Neuron (in vitro differentiated cells): Measurements from ENCODE around the gene TNC.

Source experiments
- H2AFZ ChIP-seq: one replicate; pipeline ENCODE4 v1.6.1; 2013; ENCODE audit warnings: low read depth, mild to moderate bottlenecking, inconsistent platforms, low read length, moderate library complexity
- H3K27me3 ChIP-seq: one replicate; pipeline ENCODE4 v1.6.1; 2013; ENCODE audit warnings: low read length; ENCODE audit not compliant: insufficient read depth
- H3K36me3 ChIP-seq: one replicate; pipeline ENCODE4 v1.6.1; 2013; ENCODE audit warnings: low read length; ENCODE audit not compliant: insufficient read depth
- H3K4me1 ChIP-seq: one replicate; pipeline ENCODE4 v1.6.1; 2013; ENCODE audit warnings: low read length; ENCODE audit not compliant: insufficient read depth
- H3K4me3 ChIP-seq: 2 replicates; pipeline ENCODE4 v1.5.1; 2013; ENCODE audit warnings: mild to moderate bottlenecking, low read length, moderate library complexity
- H3K9me3 ChIP-seq: one replicate; pipeline ENCODE4 v1.6.1; 2013; ENCODE audit warnings: low read length

Gene TNC

GRCh38 chr9:115046824-115047223 is 71.1 kb downstream of the TNC start:
- Histone ChIP-seq H3K4me1 (no peaks in the 10 kb centered on the region), H3K4me3 (no peak overlapping the region), H3K9me3 (no peaks in the 10 kb centered on the region), H3K36me3 (no peaks in the 10 kb centered on the region), H2AFZ (no peak overlapping the region), H3K27me3 (no peaks in the 10 kb centered on the region)

DNA sequence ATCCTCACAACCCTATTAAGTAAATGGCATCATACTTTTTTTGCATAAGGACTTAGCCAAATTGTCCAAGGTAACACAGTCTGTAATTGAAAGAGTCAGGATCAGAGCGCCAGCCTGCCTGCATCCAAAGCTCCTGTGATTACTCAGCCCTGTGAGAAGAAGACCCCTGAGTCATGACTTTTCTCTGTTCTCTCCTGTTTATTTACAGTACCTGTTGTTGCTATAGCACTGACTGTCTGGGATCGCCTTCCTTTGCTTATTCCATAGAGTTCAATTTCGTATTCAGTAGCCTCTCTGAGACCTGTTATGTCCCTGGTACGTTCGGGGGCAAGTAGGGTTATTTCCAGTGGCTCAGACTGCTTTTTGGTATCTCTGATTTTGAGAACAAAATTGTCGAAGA is 71.8 kb downstream of the TNC start:
- Histone ChIP-seq H3K4me1 (no peaks in the 10 kb centered on the region), H2AFZ (no peak overlapping the region), H3K9me3 (no peaks in the 10 kb centered on the region), H3K4me3 (no peak overlapping the region), H3K27me3 (no peaks in the 10 kb centered on the region), H3K36me3 (no peaks in the 10 kb centered on the region)

GRCh38 chr9:115043632-115044031 is 74.3 kb downstream of the TNC start:
- Histone ChIP-seq H2AFZ (no peak overlapping the region), H3K36me3 (no peaks in the 10 kb centered on the region), H3K4me3 (no peak overlapping the region), H3K27me3 (no peaks in the 10 kb centered on the region), H3K4me1 (no peaks in the 10 kb centered on the region), H3K9me3 (no peaks in the 10 kb centered on the region)

- Histone ChIP-seq H3K36me3 (no peaks in the 10 kb centered on the region), H3K27me3 (no peaks in the 10 kb centered on the region), H2AFZ (no peak overlapping the region), H3K4me3 (no peak overlapping the region), H3K4me1 (no peaks in the 10 kb centered on the region), H3K9me3 (no peaks in the 10 kb centered on the region)
Observed at GRCh38 chr9:115042781-115043509, 75.0 kb downstream of the TNC start.

DNA sequence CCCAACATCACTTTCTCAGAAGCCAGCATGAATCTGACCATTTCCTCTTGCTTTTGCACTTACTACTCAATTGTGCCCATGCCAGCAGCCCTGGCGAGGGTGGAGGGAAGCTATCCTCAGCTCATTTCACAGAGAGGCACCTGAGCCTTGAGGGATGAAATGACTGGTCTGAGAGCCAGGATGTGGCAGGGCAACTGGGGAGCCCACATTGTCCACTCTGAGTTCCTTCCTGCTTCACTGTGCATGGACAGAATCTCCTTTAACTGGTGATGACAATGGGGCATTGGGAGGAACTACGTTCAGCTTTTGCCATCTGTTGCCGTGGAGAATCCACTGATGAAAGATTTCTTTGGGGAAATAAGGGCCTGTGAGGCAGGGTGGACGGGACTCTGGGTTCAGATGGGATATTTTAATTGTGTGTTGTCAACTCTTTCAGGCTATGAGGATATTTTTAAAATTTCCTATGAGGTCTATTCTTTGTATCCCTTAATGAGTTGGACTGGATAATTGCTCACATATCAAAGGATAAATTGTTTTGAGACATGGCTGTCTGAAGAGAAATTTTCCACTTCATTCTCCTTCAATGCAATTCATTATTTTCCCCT is 78.3 kb downstream of the TNC start:
- H3K27me3 ChIP-seq, result no peaks in the 10 kb centered on the region
- H3K36me3 ChIP-seq, result no peaks in the 10 kb centered on the region
- no peaks in the 10 kb centered on the region for H3K4me1 ChIP-seq
- no peaks in the 10 kb centered on the region for H3K9me3 ChIP-seq
- no peak overlapping the region for H3K4me3 ChIP-seq
- H2AFZ ChIP-seq, result no peak overlapping the region

DNA sequence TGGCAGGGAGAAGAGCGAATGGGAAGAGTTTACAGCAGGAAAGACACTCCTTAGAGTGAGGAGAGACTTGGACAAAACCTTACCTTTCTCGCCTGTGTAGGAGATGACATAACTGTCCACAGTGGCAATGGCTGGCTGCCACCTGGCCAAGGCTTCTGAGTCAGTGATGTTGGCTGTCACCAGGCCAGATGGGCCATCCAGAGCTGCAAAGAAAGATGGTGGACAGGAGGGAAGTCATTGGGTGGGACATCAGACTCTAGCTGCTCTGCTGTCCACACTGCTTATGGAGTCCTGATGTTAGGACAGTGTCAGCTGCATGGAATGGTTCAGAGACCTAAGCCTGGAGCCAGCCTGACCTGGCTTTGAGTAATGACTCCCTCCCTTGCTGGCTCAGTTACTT is 79.8 kb downstream of the TNC start:
- no peaks in the 10 kb centered on the region for H3K27me3 ChIP-seq

DNA sequence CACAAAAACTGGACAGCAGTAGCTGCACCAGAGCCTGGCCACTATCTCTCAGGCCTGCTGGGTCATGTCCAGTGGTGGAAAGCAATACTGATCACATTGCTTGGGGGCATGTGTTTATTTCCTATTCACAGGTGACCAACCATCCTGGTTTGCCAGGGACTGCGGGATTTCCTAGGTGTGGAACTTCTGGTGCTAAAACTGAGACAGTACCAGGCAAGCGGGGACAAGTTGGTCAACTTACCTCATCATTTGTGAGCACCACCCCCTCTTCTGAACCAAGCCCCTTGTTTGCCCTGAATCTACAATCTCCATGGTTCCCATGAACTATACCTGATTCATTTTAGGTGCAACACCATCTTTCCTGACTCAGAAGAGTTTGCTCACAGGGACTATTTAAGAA is 81.3 kb downstream of the TNC start:
- no peaks in the 10 kb centered on the region for H3K4me1 ChIP-seq
- no peak overlapping the region for H2AFZ ChIP-seq
- no peaks in the 10 kb centered on the region for H3K36me3 ChIP-seq
- H3K27me3 ChIP-seq, result no peaks in the 10 kb centered on the region
- H3K4me3 ChIP-seq, result no peak overlapping the region
- H3K9me3 ChIP-seq, result no peaks in the 10 kb centered on the region

More for the DNA sequence above, 79.8 kb downstream of the TNC start:
- Histone ChIP-seq H3K9me3 (no peaks in the 10 kb centered on the region), H3K4me3 (no peak overlapping the region), H2AFZ (no peak overlapping the region), H3K4me1 (no peaks in the 10 kb centered on the region), H3K36me3 (no peaks in the 10 kb centered on the region)

- no peaks in the 10 kb centered on the region for H3K9me3 ChIP-seq
- H3K4me1 ChIP-seq, result no peaks in the 10 kb centered on the region
- H3K36me3 ChIP-seq, result no peaks in the 10 kb centered on the region
- no peaks in the 10 kb centered on the region for H3K27me3 ChIP-seq
- H3K4me3 ChIP-seq, result no peak overlapping the region
- no peak overlapping the region for H2AFZ ChIP-seq
Observed at GRCh38 chr9:115035841-115036612, 81.9 kb downstream of the TNC start.

- no peaks in the 10 kb centered on the region for H3K4me1 ChIP-seq
- no peaks in the 10 kb centered on the region for H3K27me3 ChIP-seq
- H3K9me3 ChIP-seq, result no peaks in the 10 kb centered on the region
- H3K4me3 ChIP-seq, result no peak overlapping the region
- H3K36me3 ChIP-seq, result no peaks in the 10 kb centered on the region
- no peak overlapping the region for H2AFZ ChIP-seq
Observed at GRCh38 chr9:115034801-115035200, 83.2 kb downstream of the TNC start.

GRCh38 chr9:115033800-115034199 is 84.2 kb downstream of the TNC start:
- no peak overlapping the region for H3K4me3 ChIP-seq
- H3K4me1 ChIP-seq, result no peaks in the 10 kb centered on the region
- no peak overlapping the region for H2AFZ ChIP-seq
- H3K27me3 ChIP-seq, result no peaks in the 10 kb centered on the region
- no peaks in the 10 kb centered on the region for H3K9me3 ChIP-seq
- H3K36me3 ChIP-seq, result no peaks in the 10 kb centered on the region

- H2AFZ ChIP-seq, result no peak overlapping the region
- no peaks in the 10 kb centered on the region for H3K4me1 ChIP-seq
- no peaks in the 10 kb centered on the region for H3K9me3 ChIP-seq
- no peaks in the 10 kb centered on the region for H3K27me3 ChIP-seq
- no peaks in the 10 kb centered on the region for H3K36me3 ChIP-seq
- H3K4me3 ChIP-seq, result no peak overlapping the region
Observed at GRCh38 chr9:115032296-115032695, 85.7 kb downstream of the TNC start.

DNA sequence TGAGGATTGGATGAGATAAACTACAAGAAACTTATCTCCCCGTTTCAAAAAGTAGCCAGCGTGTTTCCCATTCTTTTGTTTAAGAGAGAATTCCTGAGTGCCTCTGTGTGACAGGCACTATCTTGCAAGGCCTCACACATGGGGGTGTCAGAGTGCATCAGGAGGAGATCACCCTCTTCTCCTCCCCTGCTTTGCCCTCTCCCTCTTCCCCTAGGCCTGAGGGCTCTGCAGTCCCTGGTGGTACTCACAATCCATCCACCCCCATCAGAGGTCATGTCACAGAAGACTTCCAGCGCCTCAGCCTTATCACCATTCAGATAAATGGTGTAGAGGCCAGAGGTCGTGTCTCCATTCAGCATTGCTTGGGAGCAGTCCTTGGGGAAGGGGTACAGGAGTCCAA is 88.0 kb downstream of the TNC start:
- H2AFZ ChIP-seq, result no peak overlapping the region
- H3K4me1 ChIP-seq, result peaks cover 3% of the 10 kb centered on the region
- H3K4me3 ChIP-seq, result no peak overlapping the region
- H3K36me3 ChIP-seq, result no peaks in the 10 kb centered on the region
- no peaks in the 10 kb centered on the region for H3K27me3 ChIP-seq
- H3K9me3 ChIP-seq, result no peaks in the 10 kb centered on the region

DNA sequence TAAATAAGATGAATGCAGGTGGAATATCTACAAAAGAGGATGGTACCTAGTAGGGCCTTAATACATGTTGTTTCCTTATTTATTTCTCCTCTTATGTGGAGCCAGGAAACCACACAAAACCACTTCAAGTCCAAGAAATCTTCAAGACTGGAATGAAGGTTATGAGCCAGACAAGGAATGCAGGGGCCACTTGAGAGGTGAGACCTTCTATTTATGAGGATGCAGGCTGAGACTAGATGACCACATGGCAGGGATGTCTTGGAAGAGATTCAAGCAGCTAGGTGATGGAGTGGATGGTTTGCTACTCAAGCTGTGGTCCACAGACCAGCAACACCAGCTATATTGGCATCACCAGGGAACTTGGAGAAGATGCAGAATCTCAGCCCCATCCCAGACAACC is 92.2 kb downstream of the TNC start:
- Histone ChIP-seq H3K9me3 (no peaks in the 10 kb centered on the region), H3K4me3 (no peak overlapping the region), H3K36me3 (no peaks in the 10 kb centered on the region), H3K27me3 (no peaks in the 10 kb centered on the region), H3K4me1 (peaks cover 4% of the 10 kb centered on the region), H2AFZ (no peak overlapping the region)
